Stimulated activated CD4-positive, alpha-beta T cell treated with anti-CD3 and anti-CD28 coated beads, Interleukin-4, amount 100 ng/mL, for 48 hours (primary cell): ENCODE data around the gene MCTP2.
"Not testable (repeated sequence)": the region's sequence is repeated elsewhere in the genome, so short reads cannot be mapped to it uniquely, and the experiment has no call there.

Experiments
- DNase-seq, 2 donors: peaks; one replicate each; pipeline ENCODE4 v3.0.0-alpha.2; 2020; ENCODE audit warnings: low read depth in 2 of 2

The MCTP2 gene

DNA sequence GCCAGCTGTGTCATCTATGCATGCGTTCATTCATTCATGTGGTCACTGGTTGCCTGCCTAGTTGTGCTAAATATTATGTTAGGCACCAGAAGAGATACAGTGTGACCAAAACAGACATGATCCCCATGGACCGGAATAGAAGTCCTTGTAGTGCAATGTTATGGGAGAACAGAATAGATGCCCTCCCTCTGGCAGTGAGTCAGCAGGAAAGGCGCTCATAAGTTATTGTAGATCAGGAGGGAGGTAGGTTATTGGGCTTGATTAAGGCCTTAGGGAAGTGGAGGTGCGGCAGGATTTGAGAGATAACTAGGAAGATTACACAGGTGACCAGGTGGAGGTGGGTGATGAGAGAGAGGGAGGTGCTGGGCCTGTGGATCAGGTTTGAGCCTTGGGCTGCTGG, 5.2 kb downstream of the MCTP2 start:
- DNase-seq: no peak

DNA sequence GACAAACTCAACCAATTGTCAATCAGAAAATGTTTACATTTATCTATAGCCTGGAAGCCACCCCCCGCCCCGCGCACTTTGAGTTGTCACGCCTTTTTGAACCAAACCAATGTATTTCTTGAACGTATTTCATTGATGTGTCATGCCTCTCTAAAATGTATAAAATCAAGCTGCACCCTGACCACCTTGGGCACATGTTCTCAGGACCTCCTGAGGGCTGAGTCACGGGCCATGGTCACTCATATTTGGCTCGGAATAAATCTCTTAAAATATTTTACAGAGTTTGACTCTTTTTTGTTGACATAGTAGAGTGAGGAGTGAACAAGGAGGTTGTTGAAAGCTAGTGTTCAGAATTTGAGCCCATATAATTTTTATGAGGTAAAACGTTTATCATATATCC, 6.5 kb downstream of the MCTP2 start:
- no peak for DNase-seq

DNA sequence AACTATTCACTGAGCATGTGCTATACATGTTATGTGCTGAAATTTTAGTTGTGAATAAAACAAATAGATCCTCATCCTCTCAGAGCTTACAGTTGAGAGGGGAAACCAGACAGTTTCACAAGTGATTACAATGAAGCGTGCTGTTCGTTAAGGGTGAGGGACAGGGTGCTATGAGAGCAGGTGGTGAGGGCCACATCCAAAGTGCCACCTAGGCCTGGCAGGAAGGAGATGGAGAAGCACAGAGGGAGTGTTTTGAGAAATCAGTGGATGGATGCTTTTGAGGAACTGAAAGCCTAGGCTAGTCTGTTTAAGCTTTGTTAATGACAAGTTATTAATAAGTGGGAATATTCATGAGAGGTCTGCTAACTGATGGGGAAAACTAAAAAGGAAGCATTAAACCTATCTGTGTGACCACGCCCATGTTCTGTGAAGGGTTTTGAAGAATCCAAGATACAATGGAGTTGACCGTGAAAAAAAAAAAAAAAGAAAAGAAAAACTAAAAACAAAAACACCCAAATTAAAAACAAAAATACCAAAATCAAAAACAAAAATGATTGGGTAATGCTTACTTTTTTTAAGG, 7.3 kb downstream of the MCTP2 start:
- no peak for DNase-seq

DNA sequence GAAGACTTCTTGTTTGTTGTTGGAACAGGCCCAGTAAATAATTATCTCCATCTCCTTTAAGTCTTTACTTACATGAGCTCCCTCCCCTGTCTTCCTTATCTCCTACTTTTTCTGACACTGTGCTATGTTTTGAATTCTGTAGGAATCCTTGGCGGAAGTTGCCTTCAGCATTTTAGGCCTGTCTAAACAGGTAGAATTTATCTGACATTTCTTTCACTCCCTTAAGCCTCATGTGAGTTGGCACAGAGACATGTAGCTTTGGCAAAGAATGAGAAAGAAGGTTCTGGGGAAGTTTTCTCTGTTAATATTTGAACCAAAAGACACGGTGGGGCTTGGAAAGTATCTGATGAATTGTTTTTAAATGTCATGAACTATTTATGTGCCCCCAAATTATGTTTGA, 8.1 kb downstream of the MCTP2 start:
- DNase-seq: no peak

DNA sequence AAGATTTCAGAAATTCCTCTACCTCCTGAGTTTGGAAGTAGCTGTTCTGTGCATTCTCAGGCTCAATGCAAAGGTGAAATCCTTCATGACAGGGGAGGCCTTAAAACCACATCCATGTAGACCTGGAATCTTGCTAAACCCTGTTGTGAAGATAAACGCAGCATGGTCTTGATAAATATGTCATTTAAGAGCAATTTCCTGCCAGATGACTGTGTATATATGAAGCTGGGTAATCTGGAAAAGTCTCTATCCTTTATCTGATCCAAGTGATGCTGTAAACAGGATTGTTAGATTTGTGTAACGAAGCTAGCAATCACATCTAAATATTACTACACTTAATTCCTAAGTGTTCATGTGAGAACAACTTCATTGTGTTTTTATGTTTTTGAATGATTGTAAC, 9.1 kb downstream of the MCTP2 start:
- DNase-seq: no peak

- no peak for DNase-seq
Observed at GRCh38 chr15:94242257-94242656, 10.9 kb downstream of the MCTP2 start.

DNA sequence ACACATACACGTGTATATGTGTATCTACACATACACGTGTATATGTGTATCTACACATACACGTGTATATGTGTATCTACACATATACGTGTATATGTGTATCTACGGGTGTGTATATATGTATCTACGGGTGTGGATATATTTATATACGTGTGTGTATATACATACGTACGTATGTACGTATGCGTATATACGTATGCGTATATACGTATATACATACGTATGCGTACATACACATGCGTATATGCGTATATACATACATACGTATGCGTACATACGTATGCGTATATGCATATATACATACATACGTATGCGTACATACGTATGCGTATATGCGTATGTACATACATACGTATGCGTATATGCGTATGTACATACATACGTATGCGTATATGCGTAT, 11.6 kb downstream of the MCTP2 start:
- DNase-seq: not testable (repeated sequence)

- DNase-seq: no peak
Observed at GRCh38 chr15:94243418-94243817, 12.1 kb downstream of the MCTP2 start.

- DNase-seq: no peak
Observed at GRCh38 chr15:94246016-94246415, 14.7 kb downstream of the MCTP2 start.

GRCh38 chr15:94247789-94248638, 16.7 kb downstream of the MCTP2 start:
- no peak for DNase-seq

GRCh38 chr15:94250801-94251200, 19.4 kb downstream of the MCTP2 start:
- no peak for DNase-seq

- no peak for DNase-seq
Observed at GRCh38 chr15:94252223-94252766, 20.9 kb downstream of the MCTP2 start.

- DNase-seq: no peak
Observed at GRCh38 chr15:94252906-94253491, 21.6 kb downstream of the MCTP2 start.

- DNase-seq: no peak
Observed at GRCh38 chr15:94253742-94254141, 22.4 kb downstream of the MCTP2 start.

DNA sequence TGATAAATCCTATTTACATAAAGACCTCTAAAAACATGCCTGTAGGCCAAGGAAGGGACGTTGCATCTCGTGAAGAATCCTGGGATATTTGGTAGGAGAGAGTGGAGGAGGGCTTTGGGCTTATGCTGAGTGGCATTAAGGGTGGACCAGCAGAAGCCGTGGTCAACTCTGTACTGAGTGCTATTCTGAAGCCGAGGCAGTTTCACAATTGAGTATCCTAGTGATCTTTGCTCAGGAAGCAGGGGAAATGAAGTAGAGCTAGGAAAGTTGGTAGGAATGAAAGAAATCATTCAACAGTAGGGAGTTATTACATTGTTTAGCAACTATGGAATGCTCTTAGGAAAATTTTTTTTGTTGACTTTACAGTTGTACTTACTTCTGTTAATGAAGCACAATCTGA, 24.2 kb downstream of the MCTP2 start:
- DNase-seq: no peak

DNA sequence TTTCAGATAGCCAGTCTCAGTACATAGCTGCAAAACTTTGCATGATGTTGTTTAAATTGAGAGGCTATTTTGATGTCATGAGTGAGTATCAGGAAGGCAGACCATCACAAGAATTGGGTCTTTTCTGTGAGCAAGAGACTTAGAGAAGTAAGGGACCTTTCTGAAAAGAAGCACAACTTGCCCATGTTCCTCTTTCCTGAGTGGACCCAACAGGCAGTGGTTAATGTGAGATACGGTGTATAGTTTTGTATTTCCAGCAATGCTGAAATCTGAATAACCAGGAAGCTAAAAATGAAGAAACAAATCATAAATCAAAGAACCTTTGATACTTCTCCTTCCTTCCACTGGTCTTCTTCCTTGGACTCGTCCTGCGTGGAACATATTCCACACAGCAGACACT, 25.1 kb downstream of the MCTP2 start:
- DNase-seq: no peak

DNA sequence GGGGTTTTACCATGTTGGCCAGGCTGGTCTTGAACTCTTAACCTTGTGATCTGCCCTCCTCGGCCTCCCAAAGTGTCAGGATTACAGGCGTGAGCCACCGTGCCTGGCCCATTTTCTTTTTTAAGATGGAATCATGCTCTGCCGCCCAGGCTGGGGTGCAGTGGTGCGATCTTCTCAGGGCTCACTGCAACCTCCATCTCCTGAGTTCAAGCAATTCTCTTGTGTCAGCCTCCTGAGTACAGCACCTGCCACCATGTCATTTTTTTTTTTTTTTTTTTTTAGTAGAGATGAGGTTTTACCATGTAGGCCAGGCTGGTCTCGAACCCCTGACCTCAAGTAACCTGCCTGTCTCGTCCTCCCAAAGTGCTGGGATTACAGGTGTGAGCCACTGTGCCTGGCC, 26.4 kb downstream of the MCTP2 start:
- DNase-seq: not testable (repeated sequence)

- no peak for DNase-seq
Observed at GRCh38 chr15:94258246-94258645, 26.9 kb downstream of the MCTP2 start.

DNA sequence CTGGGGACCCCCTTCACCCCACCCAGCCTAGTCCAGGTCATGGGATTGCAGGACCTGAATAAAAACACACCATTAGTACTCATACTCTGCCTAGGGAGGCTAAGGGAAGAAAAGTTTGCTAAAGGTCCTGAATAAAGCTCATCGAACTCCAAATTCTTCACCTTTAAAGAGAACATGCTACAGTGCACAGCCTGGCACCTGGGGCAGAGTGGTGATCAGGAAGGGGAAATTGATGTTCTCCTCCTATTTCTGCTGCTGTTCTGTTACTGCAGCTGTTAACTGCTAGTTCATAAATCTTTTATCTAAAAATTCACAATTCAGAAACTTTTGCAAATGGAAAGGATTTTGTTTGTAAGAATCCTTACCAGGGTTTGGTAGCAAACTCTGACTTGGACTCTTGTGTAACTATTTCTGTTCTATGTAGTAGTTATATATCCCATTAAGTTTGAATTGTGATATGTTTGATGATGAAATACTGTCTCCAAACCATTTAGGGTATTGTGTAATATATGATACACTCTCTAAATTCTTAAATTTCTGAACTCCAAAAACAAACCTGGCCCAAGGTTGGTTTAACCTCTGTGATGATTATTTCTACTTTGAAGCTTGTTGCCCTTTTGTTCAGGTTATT, 27.9 kb downstream of the MCTP2 start:
- DNase-seq: no peak

GRCh38 chr15:94259863-94260262, 28.5 kb downstream of the MCTP2 start:
- DNase-seq: no peak

DNA sequence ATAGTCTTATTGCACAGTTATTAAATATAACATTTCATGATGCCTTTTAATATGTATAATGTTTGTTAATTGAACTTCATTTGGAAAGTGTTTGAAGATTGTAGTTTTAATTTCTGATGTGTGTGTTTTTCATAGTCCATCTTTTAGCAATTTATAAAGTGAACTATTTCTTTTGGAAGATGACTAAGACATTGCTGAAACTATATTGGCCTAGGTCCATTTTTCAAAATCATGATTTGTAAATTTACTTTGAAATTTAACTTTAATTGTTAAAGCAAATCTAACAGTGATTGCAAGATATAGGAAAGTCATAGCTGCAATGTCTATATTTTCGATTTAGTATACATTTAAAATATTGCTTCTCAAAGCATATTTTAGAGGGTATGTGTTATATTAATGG, 30.8 kb downstream of the MCTP2 start:
- no peak for DNase-seq
